Measurements from ENCODE around the gene UGT2B7.

Gene UGT2B7

DNA sequence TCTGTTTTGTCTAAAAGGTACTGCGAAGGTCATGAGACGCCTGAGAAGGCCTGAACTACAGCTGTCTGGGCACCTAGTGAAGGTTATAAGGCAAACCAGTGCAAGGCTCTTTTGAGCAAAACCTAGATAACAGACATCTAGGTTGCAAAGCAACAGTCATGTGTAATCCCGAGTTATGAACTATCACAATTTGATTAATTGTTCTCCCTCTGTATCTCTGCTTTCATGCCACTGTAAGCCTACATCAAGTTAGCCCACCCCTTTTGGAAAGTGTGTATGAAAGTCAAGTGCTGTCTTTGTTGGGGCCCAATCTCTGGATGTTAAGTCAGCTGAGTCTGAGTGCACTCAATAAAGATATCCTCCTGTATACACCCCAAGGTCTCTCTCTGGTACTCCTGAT is 31.9 kb upstream of the UGT2B7 start:
- Histone ChIP-seq H3K4me1 (no peaks in the 10 kb centered on the region), H3K4me3 (ENCODE audit: low read depth, low read length) (no peak overlapping the region), H3K9me3 (no peaks in the 10 kb centered on the region), H3K36me3 (no peaks in the 10 kb centered on the region), H3K27me3 (no peaks in the 10 kb centered on the region)
- DNase-seq = no peak
- TF ChIP-seq, protein P1, sequence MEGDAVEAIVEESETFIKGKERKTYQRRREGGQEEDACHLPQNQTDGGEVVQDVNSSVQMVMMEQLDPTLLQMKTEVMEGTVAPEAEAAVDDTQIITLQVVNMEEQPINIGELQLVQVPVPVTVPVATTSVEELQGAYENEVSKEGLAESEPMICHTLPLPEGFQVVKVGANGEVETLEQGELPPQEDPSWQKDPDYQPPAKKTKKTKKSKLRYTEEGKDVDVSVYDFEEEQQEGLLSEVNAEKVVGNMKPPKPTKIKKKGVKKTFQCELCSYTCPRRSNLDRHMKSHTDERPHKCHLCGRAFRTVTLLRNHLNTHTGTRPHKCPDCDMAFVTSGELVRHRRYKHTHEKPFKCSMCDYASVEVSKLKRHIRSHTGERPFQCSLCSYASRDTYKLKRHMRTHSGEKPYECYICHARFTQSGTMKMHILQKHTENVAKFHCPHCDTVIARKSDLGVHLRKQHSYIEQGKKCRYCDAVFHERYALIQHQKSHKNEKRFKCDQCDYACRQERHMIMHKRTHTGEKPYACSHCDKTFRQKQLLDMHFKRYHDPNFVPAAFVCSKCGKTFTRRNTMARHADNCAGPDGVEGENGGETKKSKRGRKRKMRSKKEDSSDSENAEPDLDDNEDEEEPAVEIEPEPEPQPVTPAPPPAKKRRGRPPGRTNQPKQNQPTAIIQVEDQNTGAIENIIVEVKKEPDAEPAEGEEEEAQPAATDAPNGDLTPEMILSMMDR (IDR thresholded peaks at IDR 0.05; ENCODE audit: low read depth, low read length) = no peak

DNA sequence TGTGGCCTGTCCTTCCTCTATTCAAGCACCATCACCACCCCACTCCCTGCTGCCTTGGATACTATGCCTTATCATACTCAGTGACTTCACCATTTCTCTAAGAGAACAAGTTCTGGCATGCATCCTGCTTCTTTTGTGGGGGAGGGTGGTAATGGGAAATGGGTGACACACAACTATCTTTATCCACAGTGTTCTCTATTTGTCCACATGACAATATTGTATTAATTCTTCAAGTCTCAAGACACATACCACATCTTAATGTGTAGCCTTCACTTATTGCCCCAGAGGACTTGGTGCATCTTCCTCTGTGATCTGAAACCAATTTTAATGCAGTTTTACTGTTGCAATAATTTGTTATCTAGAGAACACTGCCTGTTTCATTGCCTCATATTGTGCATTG is 29.3 kb upstream of the UGT2B7 start:
- H3K4me3 ChIP-seq (ENCODE audit: low read depth, low read length) = no peak overlapping the region
- H3K27me3 ChIP-seq = no peaks in the 10 kb centered on the region
- no peaks in the 10 kb centered on the region for H3K36me3 ChIP-seq
- no peaks in the 10 kb centered on the region for H3K9me3 ChIP-seq
- DNase-seq = no peak
- TF ChIP-seq, protein P1 (IDR thresholded peaks at IDR 0.05; ENCODE audit: low read depth, low read length) = no peak
- no peaks in the 10 kb centered on the region for H3K4me1 ChIP-seq

DNA sequence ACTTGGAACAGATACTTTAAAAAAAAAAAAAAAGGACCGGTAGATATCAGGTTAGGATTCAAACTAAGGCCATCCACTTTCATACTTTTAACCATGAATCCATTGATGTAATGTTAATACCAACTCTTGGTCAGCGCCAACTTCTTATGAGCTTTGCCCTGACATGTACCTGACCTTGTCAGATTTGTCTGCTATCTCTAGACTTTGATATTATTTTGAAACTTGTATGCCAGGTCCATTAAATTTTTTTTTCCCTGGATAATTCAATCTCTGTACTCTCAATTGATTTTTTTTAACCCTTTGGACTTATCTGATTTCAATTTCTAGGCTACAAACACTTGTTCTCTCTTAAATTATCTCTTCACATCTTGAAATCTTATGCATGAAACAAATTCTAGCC is 27.2 kb upstream of the UGT2B7 start:
- H3K36me3 ChIP-seq = no peaks in the 10 kb centered on the region
- no peaks in the 10 kb centered on the region for H3K27me3 ChIP-seq
- no peaks in the 10 kb centered on the region for H3K9me3 ChIP-seq
- H3K4me1 ChIP-seq = no peaks in the 10 kb centered on the region
- no peak overlapping the region for H3K4me3 ChIP-seq (ENCODE audit: low read depth, low read length)
- TF ChIP-seq, protein P1 (IDR thresholded peaks at IDR 0.05; ENCODE audit: low read depth, low read length) = no peak
- no peak for DNase-seq

DNA sequence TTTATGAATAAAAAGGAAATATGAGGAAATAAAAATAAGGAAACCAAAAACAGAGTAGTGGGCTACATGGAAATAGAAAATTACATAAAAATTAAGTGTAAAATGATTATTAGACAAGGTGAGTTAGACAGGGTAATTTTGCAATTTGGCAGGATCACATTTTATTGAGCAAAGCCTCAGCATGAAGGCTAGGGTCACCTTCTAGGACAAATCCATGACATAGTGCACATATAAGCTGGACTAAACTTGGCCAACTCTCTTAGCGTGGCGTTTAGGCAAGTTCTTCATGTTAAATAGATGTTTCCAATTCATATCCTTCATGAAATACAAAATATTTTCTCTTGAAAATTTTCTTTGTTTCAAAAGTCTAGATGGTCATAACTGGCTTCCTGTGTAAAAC is 25.7 kb upstream of the UGT2B7 start:
- DNase-seq = no peak
- no peaks in the 10 kb centered on the region for H3K36me3 ChIP-seq
- H3K27me3 ChIP-seq = no peaks in the 10 kb centered on the region
- H3K4me3 ChIP-seq (ENCODE audit: low read depth, low read length) = no peak overlapping the region
- H3K9me3 ChIP-seq = no peaks in the 10 kb centered on the region
- TF ChIP-seq, protein P1 (IDR thresholded peaks at IDR 0.05; ENCODE audit: low read depth, low read length) = no peak
- H3K4me1 ChIP-seq = no peaks in the 10 kb centered on the region

DNA sequence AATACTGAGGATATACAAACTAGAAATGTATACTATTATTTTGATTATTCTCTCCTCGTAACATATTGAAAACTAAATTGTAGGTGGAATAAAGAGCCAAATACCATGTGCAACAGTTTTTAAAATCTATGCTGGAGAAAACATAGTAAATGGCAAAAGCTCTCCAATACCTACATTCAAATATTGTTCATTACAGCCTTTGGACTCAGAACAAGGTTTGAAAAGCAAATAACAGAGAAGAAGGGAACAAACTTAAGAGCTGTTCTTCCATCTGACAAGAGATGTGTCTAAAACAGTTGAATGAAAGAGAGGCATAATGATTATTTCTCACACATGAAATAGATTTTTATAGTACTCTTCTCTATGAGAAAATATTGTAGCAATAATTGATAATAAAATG is 25.0 kb upstream of the UGT2B7 start:
- DNase-seq = no peak

DNA sequence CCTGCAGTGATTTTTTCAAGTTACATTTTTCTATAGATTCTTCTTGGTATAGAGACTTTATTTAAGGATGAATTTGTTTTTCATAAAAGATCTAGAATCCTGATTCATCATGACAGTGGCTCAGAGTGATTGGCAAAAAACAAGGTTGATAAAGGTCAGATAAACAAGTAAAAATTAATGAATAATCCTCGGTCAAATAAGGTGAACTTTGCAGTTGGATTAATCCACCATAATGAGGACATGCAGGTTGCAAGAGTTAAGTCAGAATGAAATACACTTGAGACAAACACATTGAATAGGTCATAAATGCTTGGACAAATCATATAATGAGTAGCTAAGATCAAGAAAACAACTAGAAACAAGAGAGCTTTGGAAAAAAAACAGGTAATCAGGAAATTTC is 22.9 kb upstream of the UGT2B7 start:
- TF ChIP-seq, protein P1 (IDR thresholded peaks at IDR 0.05; ENCODE audit: low read depth, low read length) = no peak
- Histone ChIP-seq H3K4me1 (no peaks in the 10 kb centered on the region), H3K4me3 (ENCODE audit: low read depth, low read length) (no peak overlapping the region), H3K27me3 (no peaks in the 10 kb centered on the region), H3K36me3 (no peaks in the 10 kb centered on the region), H3K9me3 (no peaks in the 10 kb centered on the region)
- DNase-seq = no peak

More for the DNA sequence above, 25.0 kb upstream of the UGT2B7 start:
- TF ChIP-seq, protein P1 (IDR thresholded peaks at IDR 0.05; ENCODE audit: low read depth, low read length) = no peak
- Histone ChIP-seq H3K36me3 (no peaks in the 10 kb centered on the region), H3K9me3 (no peaks in the 10 kb centered on the region), H3K27me3 (no peaks in the 10 kb centered on the region), H3K4me1 (no peaks in the 10 kb centered on the region), H3K4me3 (ENCODE audit: low read depth, low read length) (no peak overlapping the region)
